Measurements from ENCODE around the gene PCK1. TPM values are rescaled to one million over a fixed set of nuclear protein-coding genes. Genes with fewer than 3 reads are reported as not detected.

Gene PCK1
- total RNA-seq, 1 experiment from 2014 or later = not detected

DNA sequence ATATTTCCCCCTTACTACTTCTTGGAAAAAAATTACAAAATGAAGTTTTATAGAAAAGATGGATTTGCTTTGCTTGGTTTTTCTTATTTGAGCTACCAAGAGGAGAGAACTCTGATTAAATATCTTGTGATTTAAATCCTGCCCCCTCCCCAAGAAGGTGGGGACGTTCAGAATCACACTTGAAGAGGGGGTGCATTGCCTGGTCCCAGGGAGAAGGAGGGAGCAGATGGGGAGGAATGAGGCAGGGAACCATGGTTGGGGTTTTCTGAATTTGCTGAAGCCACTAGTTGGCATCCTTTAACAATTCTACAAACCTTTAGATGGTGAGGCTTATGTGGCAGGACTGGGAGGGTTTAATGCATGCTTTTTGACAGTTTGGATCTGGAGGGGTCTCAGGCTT, 5.5 kb downstream of the PCK1 start:
- peaks cover 94% of the 10 kb centered on the region for H3K27me3 ChIP-seq (ENCODE audit: low read length)
- no peaks in the 10 kb centered on the region for H3K4me1 ChIP-seq (ENCODE audit: insufficient read depth, low read length)
- no peaks in the 10 kb centered on the region for H3K79me2 ChIP-seq (ENCODE audit: low read length)
- POLR2A ChIA-PET (ENCODE audit: unreplicated experiment) = no interaction called here
- H3K27ac ChIP-seq (ENCODE audit: low read length) = no peak overlapping the region
- BruUV-seq (replicated peaks) = no TSS peak
- H2AFZ ChIP-seq (ENCODE audit: low read length) = no peak overlapping the region
- CTCF ChIA-PET = no interaction called here
- intact Hi-C loops (cut with micrococcal nuclease) = no loop called here
- H4K20me1 ChIP-seq (ENCODE audit: low read length) = no peaks in the 10 kb centered on the region
- DNase-seq = no peak
- no peak for ATAC-seq
- H3K4me2 ChIP-seq (ENCODE audit: low read length) = no peak overlapping the region
- H3K4me3 ChIP-seq (ENCODE audit: low read length) = no peak overlapping the region
- no peaks in the 10 kb centered on the region for H3K36me3 ChIP-seq (ENCODE audit: low read depth, low read length)
- no peaks in the 10 kb centered on the region for H3F3A ChIP-seq (ENCODE audit: low read length, unreplicated experiment)
- TF ChIP-seq, protein P1, sequence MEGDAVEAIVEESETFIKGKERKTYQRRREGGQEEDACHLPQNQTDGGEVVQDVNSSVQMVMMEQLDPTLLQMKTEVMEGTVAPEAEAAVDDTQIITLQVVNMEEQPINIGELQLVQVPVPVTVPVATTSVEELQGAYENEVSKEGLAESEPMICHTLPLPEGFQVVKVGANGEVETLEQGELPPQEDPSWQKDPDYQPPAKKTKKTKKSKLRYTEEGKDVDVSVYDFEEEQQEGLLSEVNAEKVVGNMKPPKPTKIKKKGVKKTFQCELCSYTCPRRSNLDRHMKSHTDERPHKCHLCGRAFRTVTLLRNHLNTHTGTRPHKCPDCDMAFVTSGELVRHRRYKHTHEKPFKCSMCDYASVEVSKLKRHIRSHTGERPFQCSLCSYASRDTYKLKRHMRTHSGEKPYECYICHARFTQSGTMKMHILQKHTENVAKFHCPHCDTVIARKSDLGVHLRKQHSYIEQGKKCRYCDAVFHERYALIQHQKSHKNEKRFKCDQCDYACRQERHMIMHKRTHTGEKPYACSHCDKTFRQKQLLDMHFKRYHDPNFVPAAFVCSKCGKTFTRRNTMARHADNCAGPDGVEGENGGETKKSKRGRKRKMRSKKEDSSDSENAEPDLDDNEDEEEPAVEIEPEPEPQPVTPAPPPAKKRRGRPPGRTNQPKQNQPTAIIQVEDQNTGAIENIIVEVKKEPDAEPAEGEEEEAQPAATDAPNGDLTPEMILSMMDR (conservative IDR thresholded peaks at IDR 0.05; ENCODE audit: low read depth, low read length) = no peak; the same call in 1 of the 2 replicates
- TF ChIP-seq EZH2phosphoT487 (IDR thresholded peaks at IDR 0.05; ENCODE audit: borderline replicate concordance, low read length) = no peak
- no peak for TF ChIP-seq EZH2 (IDR thresholded peaks at IDR 0.05; ENCODE audit: low read length, unreplicated experiment)
- H3K9ac ChIP-seq (ENCODE audit: low read length) = no peak overlapping the region
- H3K9me3 ChIP-seq (ENCODE audit: low read length) = no peaks in the 10 kb centered on the region
- H3K9me2 ChIP-seq (replicated peaks; ENCODE audit: low read length) = no peaks in the 10 kb centered on the region

DNA sequence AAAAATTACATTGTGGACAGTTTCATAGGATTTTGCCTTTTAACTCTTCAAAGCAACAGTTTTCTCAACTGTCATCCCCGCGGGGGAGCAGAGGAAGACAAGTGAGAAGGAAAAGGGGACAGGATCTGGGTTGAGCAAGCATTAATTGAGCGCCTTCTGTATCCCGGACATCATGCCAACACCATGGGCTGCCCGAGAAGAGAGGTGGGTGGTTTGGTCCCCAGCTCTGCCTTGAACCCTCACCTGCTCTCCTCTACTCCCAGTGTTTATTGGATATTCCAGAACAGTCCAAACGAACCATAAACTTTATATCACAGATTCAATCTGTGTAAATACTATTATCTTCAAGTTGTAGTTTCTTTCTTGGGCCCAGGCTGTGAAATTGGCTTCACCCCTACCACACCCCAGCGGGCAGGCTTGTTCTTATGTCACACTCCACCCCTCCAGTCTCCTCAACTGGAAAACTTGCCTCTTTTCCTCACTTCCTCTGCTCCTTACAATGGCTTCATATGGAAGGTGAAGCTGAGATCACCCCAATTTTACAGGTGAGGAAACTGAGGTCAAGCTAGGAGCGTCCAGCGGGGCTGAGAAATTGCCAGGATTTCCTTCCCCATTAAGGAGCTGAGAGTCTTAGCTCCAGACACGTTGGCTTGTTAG, 6.0 kb downstream of the PCK1 start:
- Histone ChIP-seq H3K79me2 (ENCODE audit: low read length) (no peaks in the 10 kb centered on the region), H4K20me1 (ENCODE audit: low read length) (no peaks in the 10 kb centered on the region), H3K9me2 (replicated peaks; ENCODE audit: low read length) (no peaks in the 10 kb centered on the region), H3K27ac (ENCODE audit: low read length) (no peak overlapping the region), H3K27me3 (ENCODE audit: low read length) (peaks cover 91% of the 10 kb centered on the region), H2AFZ (ENCODE audit: low read length) (no peak overlapping the region), H3F3A (ENCODE audit: low read length, unreplicated experiment) (no peaks in the 10 kb centered on the region), H3K4me2 (ENCODE audit: low read length) (no peak overlapping the region), H3K4me3 (ENCODE audit: low read length) (no peak overlapping the region), H3K4me1 (ENCODE audit: insufficient read depth, low read length) (no peaks in the 10 kb centered on the region), H3K9me3 (ENCODE audit: low read length) (no peaks in the 10 kb centered on the region), H3K9ac (ENCODE audit: low read length) (no peak overlapping the region), H3K36me3 (ENCODE audit: low read depth, low read length) (no peaks in the 10 kb centered on the region)
- BruUV-seq (replicated peaks) = no TSS peak
- POLR2A ChIA-PET (ENCODE audit: unreplicated experiment) = no interaction called here
- TF ChIP-seq EZH2 (IDR thresholded peaks at IDR 0.05; ENCODE audit: low read length, unreplicated experiment) (no peak), EZH2phosphoT487 (IDR thresholded peaks at IDR 0.05; ENCODE audit: borderline replicate concordance, low read length) (no peak)
- TF ChIP-seq, protein P1 (conservative IDR thresholded peaks at IDR 0.05; ENCODE audit: low read depth, low read length) = no peak
- no peak for DNase-seq
- intact Hi-C loops (cut with micrococcal nuclease) = no loop called here
- CTCF ChIA-PET = no interaction called here
- ATAC-seq = no peak

DNA sequence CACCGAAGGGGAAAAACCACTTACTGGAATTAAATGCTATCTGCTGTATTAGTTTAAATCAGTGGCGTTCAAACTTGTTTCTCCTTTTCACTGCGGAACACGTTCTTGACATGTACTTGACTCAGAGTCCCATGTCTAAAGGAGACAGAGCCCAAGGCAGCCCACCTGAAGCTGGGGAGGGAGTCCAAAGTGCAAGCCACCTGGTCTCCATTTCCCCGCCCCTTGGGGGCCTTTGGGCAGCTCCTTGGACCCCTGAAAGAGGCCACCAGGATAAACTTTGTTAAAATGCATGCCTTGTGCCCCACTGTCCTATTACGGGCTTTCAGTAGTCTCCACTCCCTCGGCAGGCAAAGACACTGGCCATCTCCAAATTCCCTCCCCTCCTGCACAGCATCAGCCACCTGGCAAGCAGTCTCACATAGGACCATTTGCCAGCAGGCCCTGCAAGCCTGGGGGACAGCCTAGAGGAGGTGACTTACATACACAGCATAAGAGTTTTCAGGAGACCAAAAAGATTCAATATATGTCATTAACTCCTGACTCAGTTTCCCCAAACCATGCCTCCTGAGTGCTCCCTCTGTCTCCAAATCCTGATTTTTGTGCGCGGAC, 6.7 kb downstream of the PCK1 start:
- no TSS peak for BruUV-seq (replicated peaks)
- ATAC-seq (no peak), DNase-seq (no peak)
- no peak overlapping the region for H3K9ac ChIP-seq (ENCODE audit: low read length)
- intact Hi-C loops (cut with micrococcal nuclease) = no loop called here
- no peaks in the 10 kb centered on the region for H3K36me3 ChIP-seq (ENCODE audit: low read depth, low read length)
- TF ChIP-seq EZH2 (IDR thresholded peaks at IDR 0.05; ENCODE audit: low read length, unreplicated experiment) (no peak), EZH2phosphoT487 (IDR thresholded peaks at IDR 0.05; ENCODE audit: borderline replicate concordance, low read length) (no peak)
- TF ChIP-seq, protein P1 (conservative IDR thresholded peaks at IDR 0.05; ENCODE audit: low read depth, low read length) = no peak
- H3K27ac ChIP-seq (ENCODE audit: low read length) = no peak overlapping the region
- no peak overlapping the region for H3K4me2 ChIP-seq (ENCODE audit: low read length)
- H2AFZ ChIP-seq (ENCODE audit: low read length) = no peak overlapping the region
- no peak overlapping the region for H3K4me3 ChIP-seq (ENCODE audit: low read length)
- H3F3A ChIP-seq (ENCODE audit: low read length, unreplicated experiment) = no peaks in the 10 kb centered on the region
- ChIA-PET CTCF (no interaction called here), POLR2A (ENCODE audit: unreplicated experiment) (no interaction called here)
- no peaks in the 10 kb centered on the region for H3K79me2 ChIP-seq (ENCODE audit: low read length)
- H3K27me3 ChIP-seq (ENCODE audit: low read length) = peaks cover 90% of the 10 kb centered on the region
- no peaks in the 10 kb centered on the region for H4K20me1 ChIP-seq (ENCODE audit: low read length)
- H3K9me2 ChIP-seq (replicated peaks; ENCODE audit: low read length) = no peaks in the 10 kb centered on the region
- H3K9me3 ChIP-seq (ENCODE audit: low read length) = no peaks in the 10 kb centered on the region
- H3K4me1 ChIP-seq (ENCODE audit: insufficient read depth, low read length) = no peaks in the 10 kb centered on the region
